Esophagus mucosa (tissue), 1 donor: ENCODE results near the gene GCN1. TPM values are rescaled to one million over a fixed set of nuclear protein-coding genes. Genes with fewer than 3 reads are reported as not detected.
"Not testable (repeated sequence)": the region's sequence is repeated elsewhere in the genome, so short reads cannot be mapped to it uniquely, and the experiment has no call there.

Experiments used
- ATAC-seq: fragments of 200-7000 bp; cut with Tn5 transposase; one replicate; pipeline ENCODE4 v1.9.1; 2020
- total RNA-seq: library from RNA; stranded (reverse); gene quantifications from one replicate; pipeline ENCODE4 v1.2.4, GENCODE V29; 2023
- donor health status: DM: yes; HTN: yes; CAD: no.

The GCN1 gene, protein sequence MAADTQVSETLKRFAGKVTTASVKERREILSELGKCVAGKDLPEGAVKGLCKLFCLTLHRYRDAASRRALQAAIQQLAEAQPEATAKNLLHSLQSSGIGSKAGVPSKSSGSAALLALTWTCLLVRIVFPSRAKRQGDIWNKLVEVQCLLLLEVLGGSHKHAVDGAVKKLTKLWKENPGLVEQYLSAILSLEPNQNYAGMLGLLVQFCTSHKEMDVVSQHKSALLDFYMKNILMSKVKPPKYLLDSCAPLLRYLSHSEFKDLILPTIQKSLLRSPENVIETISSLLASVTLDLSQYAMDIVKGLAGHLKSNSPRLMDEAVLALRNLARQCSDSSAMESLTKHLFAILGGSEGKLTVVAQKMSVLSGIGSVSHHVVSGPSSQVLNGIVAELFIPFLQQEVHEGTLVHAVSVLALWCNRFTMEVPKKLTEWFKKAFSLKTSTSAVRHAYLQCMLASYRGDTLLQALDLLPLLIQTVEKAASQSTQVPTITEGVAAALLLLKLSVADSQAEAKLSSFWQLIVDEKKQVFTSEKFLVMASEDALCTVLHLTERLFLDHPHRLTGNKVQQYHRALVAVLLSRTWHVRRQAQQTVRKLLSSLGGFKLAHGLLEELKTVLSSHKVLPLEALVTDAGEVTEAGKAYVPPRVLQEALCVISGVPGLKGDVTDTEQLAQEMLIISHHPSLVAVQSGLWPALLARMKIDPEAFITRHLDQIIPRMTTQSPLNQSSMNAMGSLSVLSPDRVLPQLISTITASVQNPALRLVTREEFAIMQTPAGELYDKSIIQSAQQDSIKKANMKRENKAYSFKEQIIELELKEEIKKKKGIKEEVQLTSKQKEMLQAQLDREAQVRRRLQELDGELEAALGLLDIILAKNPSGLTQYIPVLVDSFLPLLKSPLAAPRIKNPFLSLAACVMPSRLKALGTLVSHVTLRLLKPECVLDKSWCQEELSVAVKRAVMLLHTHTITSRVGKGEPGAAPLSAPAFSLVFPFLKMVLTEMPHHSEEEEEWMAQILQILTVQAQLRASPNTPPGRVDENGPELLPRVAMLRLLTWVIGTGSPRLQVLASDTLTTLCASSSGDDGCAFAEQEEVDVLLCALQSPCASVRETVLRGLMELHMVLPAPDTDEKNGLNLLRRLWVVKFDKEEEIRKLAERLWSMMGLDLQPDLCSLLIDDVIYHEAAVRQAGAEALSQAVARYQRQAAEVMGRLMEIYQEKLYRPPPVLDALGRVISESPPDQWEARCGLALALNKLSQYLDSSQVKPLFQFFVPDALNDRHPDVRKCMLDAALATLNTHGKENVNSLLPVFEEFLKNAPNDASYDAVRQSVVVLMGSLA (N-terminal part only)
- 65.0 TPM for total RNA-seq

DNA sequence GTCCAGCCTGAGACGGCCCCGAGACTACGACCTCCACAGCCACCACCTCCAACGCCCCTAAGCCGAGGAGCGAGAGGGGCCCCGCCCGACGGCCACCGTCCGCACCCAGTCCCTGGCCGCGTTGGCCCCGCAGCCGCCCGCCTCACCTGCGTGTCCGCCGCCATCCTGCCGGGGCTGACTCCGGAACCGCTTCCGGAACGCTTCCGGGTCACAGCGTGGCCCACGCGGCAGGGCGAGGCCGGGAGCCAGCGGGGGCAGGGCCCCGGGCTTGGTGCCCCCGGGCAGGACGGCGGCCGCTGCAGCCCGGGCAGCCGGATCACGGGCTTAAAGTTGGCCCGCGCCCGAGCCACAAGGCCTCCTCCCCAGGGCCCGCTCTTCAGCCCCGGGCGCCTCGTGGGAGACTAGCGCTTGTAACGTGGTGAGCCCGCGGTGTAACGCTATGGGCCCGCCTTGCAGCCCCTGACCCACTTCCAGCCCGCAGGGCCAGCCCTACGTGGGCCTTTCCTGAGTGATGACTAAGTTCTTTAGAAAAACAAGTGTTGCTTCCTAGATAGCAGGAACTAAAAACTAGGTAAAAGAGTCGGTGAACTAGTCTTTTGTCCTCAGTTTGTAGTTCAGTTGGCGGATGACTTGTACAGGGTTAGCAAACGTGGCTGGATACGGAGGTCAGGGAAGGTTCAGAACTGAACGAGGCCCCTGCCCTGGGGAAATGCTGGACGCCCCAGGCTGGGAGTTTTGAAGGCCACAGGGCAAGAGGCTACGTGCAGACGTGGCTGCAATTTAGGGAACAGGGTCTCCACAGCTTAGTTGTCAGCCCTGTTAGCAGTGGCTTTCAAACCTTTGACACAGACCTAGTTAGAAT lies at the start of gene GCN1:
Gene GCN1 (minus strand): TSS at position 182 of the 862 bp plus-strand sequence. CDS start 18 bp downstream, at position 164.
- ATAC-seq = peak; percentile 90

DNA sequence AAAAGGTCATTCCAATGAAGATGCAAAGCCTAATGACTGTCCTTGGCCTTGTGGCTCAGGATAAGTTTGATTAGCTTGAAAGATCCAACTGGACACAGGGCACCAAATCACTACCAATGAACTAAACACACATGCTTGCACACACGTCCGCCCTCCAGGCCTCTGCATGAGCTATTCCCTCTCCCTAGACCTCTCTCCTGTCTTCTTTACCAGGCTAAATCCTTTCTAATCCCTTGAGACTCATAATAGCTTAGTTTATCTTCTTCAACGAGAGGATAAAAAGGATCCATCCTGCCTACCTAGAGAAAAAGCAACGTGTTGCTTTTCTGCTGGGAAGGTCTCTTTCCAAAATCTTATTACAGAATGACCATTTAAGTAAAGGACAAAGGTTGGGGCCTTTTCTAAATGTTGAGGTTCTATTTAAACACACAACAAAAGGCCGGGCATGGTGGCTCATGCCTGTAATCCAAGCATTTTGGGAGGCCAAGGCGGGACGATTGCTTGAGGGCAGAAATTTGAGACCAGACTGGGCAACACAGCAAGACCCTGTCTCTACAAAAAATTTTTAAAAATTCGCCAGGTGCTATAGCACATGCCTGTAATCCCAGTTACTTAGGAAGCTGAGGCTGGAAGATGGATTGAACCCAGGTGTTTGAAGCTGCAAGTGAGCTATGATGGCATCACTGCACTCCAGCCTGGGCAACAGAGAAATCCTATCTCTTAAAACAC lies 48.6 kb upstream of the GCN1 start:
- no peak for ATAC-seq

DNA sequence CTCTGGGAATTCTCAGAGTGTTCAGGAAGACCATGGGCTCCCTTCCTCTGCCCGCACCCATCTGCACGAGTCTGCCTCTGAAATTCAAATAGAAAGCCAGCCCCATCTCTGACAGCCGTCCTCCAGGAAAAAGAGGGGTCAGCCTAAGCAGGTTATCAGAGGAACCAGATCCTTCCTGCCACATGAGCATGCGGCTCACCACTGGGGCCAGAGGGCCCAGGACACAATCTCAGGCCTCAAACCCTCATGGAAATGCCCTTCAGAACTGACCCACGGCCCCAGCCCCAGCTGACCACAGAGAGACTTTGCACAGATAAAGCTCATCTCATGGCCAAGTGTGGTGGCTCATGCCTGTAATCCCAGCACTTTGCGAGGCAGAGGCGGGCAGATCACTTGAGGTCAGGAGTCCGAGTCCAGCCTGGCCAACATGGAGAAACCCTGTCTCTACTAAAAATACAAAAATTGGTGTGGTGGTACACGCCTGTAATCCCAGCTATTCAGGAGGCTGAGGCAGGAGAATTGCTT lies 47.8 kb upstream of the GCN1 start:
- no peak for ATAC-seq

DNA sequence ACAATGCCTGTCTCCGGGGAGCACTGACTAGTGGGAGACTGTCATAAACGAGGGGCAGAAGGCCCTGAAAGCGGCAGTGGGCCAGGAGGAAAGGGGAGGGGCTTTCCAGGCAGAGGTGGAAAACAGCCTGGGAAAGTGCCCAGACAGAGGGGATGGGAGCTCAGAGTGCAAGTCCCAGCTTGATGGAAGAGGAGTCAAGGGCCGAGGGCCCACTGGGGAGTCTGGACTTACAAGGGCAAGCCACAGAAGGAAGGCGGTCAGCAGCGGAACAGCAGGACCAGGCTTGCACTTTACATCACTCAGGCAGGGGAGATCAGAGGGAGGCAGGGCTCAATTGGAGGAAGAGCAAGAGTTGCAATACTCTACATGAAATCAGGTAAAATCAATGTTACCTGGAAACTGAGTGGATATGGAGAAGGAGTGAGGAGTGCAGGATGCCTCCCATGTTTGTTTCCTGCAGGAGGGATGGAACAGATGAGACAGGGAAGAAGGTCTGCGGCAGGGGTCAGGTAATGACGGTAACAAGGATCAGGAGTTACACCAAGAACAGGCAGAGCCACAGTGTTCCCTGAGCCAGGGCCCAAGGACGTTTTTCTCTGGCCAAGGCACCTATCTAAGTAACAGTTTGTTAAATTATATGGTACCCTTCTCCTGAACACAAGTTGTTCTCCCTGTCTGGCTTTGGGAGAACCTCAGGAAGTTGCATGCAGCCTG lies 47.2 kb upstream of the GCN1 start:
- ATAC-seq = no peak

DNA sequence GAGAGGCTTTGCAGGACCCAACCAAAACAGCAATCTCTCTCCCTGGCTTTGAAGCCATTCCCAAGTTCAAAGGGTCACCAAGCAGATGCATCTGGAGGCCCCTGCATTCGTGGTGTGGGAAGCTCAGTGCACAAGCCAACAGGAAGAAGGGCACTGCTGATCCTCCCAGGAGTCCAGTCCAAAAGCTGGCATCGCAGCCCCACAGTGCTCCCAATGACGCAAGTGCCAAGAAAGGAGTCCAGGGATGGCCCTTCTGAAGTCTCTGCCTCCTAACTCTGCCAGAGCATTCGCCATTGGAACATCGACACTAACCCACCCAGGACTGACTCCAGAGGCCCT lies 45.9 kb upstream of the GCN1 start:
- ATAC-seq = no peak

DNA sequence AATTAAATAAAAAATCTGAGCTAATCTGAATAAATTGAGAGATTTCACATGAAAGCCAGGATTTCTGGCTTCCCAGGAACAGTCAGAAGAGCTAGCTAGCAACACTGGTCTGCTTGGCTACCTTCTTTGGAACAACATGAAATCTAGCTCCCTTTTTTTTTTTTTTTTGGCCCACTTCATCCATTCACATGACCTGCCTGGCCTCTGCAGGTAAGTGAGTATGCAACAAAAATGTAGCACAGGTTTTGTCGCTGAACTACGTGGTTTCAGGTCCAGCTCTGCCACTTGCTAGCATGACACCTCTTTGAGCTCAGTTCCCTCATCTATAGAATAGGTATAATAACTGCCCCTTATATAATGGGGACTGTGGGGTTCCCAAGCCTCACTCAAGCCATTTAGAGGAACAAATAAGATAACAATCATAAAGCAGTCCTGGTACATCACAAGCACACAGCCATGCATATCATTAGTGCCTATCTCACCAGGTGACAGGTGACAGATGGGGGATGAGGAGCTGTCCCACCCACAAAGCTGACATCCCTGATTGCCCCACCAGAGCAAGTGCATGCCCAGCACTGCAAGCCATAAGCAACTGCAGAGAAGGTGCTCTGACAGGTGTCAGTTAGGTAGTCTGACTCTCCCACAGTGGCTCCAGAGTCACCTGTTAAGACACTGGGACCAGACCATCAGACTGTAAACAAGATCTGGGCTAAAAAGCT lies 45.4 kb upstream of the GCN1 start:
- ATAC-seq = no peak

DNA sequence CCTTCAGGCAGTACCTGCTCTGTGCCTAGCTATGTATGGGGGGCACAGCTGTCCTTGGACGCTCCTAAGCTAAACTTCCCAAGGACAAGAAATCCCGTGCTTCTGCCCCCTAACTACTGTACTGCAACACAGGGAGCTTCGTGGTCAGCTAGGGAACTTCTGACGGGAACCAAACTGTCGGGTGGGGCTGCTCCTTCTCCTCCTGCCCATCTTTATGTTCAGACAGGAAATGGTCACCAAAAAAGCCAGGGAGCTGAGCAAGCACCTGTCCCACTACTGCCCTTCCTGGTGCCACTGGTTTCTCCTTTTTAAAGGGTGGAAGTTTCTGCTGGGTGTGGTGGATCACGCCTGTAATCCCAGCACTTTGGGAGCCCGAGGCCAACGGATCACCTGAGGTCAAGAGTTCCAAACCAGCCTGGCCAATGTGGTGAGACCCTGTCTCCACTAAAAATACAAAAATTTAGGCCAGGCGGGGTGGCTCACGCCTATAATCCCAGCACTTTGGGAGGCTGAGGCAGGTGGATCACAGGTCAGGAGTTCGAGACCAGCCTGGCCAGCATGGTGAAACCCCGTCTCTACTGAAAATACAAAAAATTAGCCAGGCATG lies 44.4 kb upstream of the GCN1 start:
- no peak for ATAC-seq

DNA sequence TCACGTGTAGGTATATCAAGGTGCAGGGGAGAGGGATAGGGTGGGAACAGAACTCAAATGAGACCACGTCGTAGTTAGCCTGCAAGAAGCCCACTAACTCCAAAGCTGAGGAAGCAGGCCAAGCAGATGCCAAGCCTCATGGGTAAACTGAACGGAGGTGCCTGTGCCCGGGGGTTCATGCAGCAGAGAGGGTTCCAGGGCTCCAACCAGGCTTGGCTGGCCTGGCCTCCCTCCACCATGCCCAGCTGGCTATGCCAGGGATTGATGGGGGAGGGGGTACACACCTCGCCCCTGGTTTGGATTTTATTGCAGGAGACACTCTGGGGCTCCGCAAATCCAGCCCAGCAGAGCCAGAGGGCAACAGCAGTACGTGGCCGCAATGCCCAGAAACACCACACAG lies 43.7 kb upstream of the GCN1 start:
- ATAC-seq = no peak

DNA sequence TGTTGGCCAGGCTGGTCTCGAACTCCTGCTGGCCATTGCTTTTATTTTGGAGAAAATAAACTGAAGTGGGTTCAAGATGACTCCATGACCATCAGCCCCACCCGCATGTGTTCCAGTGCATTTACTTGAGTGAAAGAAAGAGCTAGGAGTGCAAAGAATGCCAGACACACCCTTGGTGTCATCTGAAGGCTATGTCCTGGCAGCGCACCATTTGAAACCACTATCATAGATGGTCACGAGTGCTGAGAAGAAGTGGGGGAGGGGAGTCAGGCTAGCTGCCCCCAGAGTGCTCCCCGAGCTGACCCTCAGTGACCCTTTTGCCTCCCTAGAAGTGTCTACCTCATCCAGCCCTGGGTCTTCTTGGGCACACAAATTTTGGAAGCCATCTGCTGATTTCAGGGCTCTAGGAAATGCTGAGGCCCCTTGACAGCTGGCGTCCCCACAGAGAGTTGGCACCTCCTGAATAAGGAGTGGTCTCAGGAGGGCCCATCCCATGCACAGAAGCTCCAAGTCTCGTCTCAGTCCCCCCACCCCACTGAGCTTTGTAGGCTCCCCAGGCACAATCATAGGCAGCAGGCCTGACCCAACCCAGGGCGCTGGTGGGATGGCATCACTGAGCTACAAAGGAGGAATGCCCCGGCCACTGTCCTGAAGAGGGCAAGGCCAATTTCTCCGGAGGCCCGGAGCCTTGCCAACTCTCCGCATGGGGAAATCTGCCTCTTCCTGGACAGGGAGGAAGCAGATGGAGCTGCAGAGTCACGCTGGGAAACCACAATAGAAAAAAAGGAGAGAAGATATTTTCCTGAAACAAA lies 43.1 kb upstream of the GCN1 start:
- ATAC-seq = peak; percentile 68

DNA sequence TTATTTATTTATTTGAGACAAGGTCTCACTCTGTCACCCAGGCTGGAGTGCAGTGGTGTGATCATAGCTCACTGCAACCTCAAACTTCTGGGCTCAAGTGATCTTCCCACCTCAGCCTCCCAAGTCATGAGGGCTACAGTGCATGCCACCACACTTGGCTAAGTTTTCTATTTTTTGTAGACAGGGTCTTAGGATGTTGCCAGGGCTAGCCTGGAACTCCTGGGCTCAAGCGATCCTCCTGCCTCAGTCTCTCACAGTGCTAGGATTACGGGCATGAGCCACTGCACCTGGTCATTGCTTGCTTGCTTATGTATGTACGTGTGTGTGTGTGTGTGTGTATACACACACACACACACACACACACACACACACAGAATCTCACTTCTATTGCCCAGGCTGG lies 42.3 kb upstream of the GCN1 start:
- ATAC-seq = not testable (repeated sequence)

DNA sequence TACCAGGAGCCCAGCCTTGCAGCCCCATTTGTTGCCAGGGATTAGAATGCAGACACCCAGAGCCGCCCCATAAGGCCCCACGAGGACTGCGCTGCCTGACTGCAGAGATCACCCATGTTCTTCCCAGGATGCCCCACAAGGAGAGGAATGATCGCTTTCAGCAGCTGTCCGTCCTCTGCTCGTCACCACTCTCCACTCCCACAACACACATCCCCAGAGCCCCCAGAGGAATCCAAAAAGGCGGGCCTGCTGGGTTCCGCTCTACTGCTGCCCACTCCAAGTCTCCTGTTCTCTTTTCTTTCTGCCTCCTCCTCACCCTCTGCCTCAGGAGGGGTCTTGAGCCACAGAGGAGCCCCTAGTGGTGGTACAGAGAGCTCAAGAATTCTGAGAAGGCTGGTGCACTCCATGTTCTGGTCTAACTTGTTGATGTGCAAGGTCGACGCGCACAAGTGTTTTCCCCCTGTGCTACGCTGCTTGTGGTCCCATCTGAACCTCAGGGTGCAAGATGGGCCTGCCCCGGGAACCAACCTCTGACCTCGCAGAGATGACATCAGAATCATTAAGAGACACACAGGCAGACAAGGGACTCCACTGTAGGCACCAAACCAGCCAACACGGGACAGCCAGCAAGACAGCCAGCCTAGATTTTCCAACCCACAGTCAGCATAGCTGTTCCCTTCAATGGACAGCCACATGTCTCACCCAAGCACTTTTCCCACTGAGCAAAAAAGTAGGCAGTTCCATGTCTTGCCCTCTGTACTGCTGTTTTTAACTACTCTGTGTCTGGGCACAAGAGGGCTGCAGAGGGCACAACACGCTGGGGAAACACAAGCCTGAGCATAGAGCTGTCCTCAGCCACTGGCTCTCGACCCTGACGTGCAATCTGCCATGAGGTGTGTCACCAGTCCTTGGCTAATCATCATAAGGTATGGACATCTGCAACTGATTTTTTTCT lies 41.1 kb upstream of the GCN1 start:
- ATAC-seq = no peak

DNA sequence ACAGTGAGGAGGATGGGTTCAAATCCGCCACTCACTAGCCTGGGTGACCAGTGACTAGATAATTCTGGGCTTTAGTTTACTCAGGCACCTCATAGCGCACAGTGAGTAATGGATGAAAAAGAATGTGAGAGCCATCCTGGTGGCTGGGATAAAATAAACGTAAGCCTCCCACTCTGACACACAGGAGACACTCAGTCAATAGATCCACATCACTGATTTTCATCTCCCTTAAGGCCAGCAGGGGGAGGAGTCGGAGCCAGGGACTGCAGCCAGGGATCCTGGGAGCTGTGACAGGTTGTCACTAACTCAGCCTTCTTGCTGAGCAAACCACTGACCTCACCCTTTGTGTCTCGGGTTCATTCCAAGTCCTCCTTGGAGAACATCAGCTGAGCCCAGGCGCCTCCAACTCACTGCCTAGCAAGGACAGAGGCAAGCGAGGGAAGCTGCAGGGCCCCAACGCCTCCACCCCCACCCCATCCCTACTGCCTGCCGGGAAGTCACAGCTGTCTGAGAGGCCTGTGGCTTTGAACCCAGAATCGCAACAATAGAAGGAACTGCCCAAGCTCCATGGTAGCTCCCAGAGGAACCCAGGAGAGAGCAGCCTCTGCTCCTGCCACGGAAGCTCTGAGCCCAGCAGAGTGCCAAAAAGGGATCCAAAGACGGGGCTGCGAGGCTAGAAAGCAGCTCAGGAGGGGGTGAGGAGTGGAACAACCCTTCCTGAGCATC lies 40.3 kb upstream of the GCN1 start:
- peak; percentile 69 for ATAC-seq

DNA sequence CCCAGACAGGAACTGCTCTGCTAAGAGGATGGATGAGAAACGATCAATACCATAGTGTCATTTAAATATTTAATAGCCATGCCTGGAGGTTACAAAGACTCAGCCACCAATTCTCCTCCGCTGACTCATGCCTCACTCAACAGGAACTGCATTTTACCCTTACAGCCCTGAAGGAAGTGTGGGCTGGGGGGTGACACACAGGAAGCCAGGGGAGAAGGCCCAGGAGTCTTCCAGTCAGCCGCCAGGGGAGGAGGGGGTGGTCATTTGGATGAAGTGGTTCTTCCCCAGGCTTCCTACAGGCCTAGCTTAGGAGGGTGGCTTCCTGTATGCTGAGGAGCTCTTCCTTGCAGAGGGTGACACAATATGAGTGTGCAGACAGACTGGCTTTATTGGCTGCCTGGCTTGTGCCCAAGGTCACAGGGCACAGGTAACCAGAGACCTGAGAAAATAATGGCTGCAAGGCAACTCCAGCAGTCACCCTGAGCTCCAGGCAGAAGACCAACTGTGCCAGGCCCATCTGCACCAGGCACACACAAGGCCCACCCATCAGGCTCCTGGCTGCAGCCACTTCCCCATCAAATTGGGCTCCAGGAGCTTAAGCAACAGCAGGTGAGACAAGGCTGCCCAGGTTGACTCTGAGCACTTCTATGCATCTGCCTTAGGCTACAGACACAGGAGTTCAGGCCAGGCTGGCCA lies 36.9 kb upstream of the GCN1 start:
- peak; percentile 66 for ATAC-seq

DNA sequence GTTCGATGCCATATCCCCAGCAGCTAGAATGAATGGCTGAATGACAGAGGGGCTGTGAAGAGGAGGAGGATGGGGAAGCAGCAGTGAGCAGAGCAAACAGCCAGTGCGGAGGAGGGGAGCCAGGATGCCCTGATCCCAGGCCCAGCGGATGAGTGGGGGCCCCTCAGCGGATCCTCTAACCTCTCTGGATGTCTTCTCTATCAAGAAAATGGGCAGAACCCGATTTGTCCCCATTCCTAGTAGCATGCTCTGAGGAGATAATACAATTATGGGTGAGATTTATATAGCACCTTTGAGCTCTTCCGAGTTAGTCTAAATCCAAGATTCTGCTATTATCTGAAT lies 36.4 kb upstream of the GCN1 start:
- no peak for ATAC-seq

DNA sequence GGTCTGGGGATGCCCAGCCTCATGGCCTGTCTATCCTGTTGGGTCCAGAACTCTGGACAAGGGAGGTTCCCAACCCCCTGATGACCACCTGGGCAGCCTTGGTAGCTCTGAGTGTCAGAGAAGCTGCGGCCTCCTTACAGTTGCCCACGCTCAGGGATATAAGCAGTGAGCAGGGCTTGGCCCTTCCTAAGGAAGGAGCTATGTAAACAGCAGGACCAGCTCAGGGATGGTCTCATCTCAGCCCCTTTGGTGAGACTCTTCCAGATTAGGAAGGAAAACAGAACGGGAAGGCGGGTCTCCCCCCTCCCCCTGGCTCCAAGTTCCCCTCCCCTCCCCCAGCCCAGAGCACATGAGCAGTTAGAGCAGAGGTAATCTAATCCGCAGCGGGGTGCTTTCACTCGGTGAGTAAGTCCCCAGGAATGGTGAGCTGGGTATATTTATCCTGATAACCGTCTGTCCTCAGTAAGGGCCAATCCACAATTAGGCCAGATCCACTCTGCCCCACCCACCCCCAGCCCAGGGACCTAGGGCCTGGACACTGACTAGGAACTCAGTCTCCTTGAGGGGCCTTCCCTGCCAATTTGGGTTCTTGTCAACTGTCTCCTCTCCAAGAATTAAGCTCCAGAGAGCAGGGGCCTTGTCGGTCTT lies 35.9 kb upstream of the GCN1 start:
- no peak for ATAC-seq
